GM12878 (cell line): ENCODE data around the gene SETD6. TPM values are rescaled to one million over a fixed set of nuclear protein-coding genes. Genes with fewer than 3 reads are reported as not detected.

Experiments
- ATAC-seq: fragments of 200-7000 bp; cut with Tn5 transposase; 3 replicates; pipeline ENCODE4 v1.9.1; 2020; ENCODE audit warnings: mild to moderate bottlenecking, moderate library complexity
- BruUV-seq: library from RNA; stranded (reverse); fragments of 400-500 nt; replicated peaks from 2 replicates; lab custom pipeline; 2021; lab: Mats Ljungman, UMichigan
- CTCF ChIA-PET: fragments of 300-600 bp; sonication (Branson Sonifier 250); formaldehyde crosslinking; extraction: SDS; loops from one replicate; lab custom pipeline; 2021; ENCODE audit warnings: inconsistent platforms; lab: Yijun Ruan, JAX
- POLR2A ChIA-PET: fragments of 350-600 bp; formaldehyde crosslinking; extraction: SDS; loops from one replicate; lab custom pipeline; 2021; ENCODE audit warnings: inconsistent platforms; lab: Charles Lee
- RAD21 ChIA-PET: fragments of 300-600 bp; sonication (Branson Sonifier 250); formaldehyde crosslinking; loops from one replicate; lab custom pipeline; 2023; ENCODE audit warnings: antibody characterized with exemption; ENCODE audit not compliant: unreplicated experiment; lab: Charles Lee
- SMC1A ChIA-PET: fragments of 300-600 bp; sonication (Branson Sonifier 250); formaldehyde crosslinking; loops from one replicate; lab custom pipeline; 2023; ENCODE audit not compliant: unreplicated experiment, uncharacterized antibody; lab: Charles Lee
- DNase-seq: peaks from one replicate; pipeline ENCODE4 v3.0.0-alpha.2; 2011; ENCODE audit warnings: low read depth, low spot score
- FAIRE-seq: peaks from 3 replicates; lab custom pipeline; 2011; peaks lifted over from hg19 to GRCh38; lab: Jason Lieb, UNC
- H2AFZ ChIP-seq: 2 replicates; pipeline ENCODE4 v1.6.0; 2011; ENCODE audit warnings: low read depth, low read length, control low read depth; ENCODE audit not compliant: control insufficient read depth
- H3K27ac ChIP-seq: 2 replicates; pipeline ENCODE4 v1.5.1; 2011; ENCODE audit warnings: control low read depth; ENCODE audit not compliant: control insufficient read depth, insufficient read depth
- H3K27me3 ChIP-seq, 2 experiments: replicated peaks in 1 of 2; 2 replicates each; pipeline versions ENCODE4 v1.6.0 to v1.6.1; 2011; ENCODE audit warnings: low read length in 1 of 2; ENCODE audit not compliant: control insufficient read depth in 2 of 2, insufficient read depth in 2 of 2
- H3K36me3 ChIP-seq, 2 experiments: 2 replicates each; pipeline ENCODE4 v1.5.1; 2011; ENCODE audit warnings: low read length in 1 of 2; ENCODE audit not compliant: control insufficient read depth in 2 of 2, insufficient read depth in 2 of 2
- H3K4me1 ChIP-seq: 2 replicates; pipeline ENCODE4 v1.6.1; 2011; ENCODE audit warnings: mild to moderate bottlenecking, low read length, moderate library complexity, mixed read lengths; ENCODE audit not compliant: control insufficient read depth, insufficient read depth
- H3K4me2 ChIP-seq: 2 replicates; pipeline ENCODE4 v1.6.0; 2011; ENCODE audit warnings: control low read depth; ENCODE audit not compliant: control insufficient read depth, insufficient read depth
- H3K4me3 ChIP-seq: fragments of 200-600 bp; sonication (generic); 2 replicates; pipeline ENCODE4 v1.5.1; 2016
- H3K79me2 ChIP-seq: 2 replicates; pipeline ENCODE4 v1.6.0; 2011; ENCODE audit warnings: low read length; ENCODE audit not compliant: control insufficient read depth, insufficient read depth
- H3K9ac ChIP-seq: 2 replicates; pipeline ENCODE4 v1.8.0; 2011; ENCODE audit warnings: low read length, control low read depth, mixed read lengths; ENCODE audit not compliant: control insufficient read depth, insufficient read depth
- H3K9me3 ChIP-seq: replicated peaks from 3 replicates; pipeline ENCODE4 v1.5.1; 2011; ENCODE audit warnings: mild to moderate bottlenecking, low read length; ENCODE audit not compliant: control insufficient read depth, insufficient read depth
- H4K20me1 ChIP-seq: 2 replicates; pipeline ENCODE4 v1.6.0; 2011; ENCODE audit not compliant: control insufficient read depth, insufficient read depth
- CBX5 ChIP-seq: sonication (generic); IDR thresholded peaks from 2 replicates; pipeline ENCODE4 v1.6.1; 2016; ENCODE audit warnings: low read depth, moderate library complexity, mild to moderate bottlenecking, inconsistent platforms
- EGR1 ChIP-seq, 2 experiments: IDR thresholded peaks; 1 replicate in 1 of 2; 2 replicates in 1 of 2; pipeline ENCODE4 v1.6.1; 2011 to 2012; ENCODE audit warnings: low read depth in 2 of 2, low read length in 2 of 2, borderline replicate concordance in 1 of 2, mild to moderate bottlenecking in 1 of 2, moderate library complexity in 1 of 2
- NFXL1 ChIP-seq: fragments of 450-650 bp; IDR thresholded peaks from 2 replicates; pipeline ENCODE4 v1.6.1; 2017; ENCODE audit warnings: antibody characterized with exemption, mild to moderate bottlenecking, borderline replicate concordance
- POLR2A ChIP-seq: IDR thresholded peaks from 2 replicates; pipeline ENCODE4 v1.6.1; 2011; ENCODE audit warnings: low read depth, mild to moderate bottlenecking, low read length
- WRNIP1 ChIP-seq: IDR thresholded peaks from 2 replicates; pipeline ENCODE4 v1.6.1; 2011; ENCODE audit warnings: low read depth, low read length, improper control_type of control experiment, borderline replicate concordance
- ZZZ3 ChIP-seq: IDR thresholded peaks from 2 replicates; pipeline ENCODE4 v1.6.1; 2011; ENCODE audit warnings: low read depth; ENCODE audit not compliant: control insufficient read depth, insufficient read length
- WGBS: methylation state at CpG from one replicate; pipeline ENCODE4 v1.1.6; 2016; ENCODE audit warnings: low lambda C conversion rate; ENCODE audit not compliant: insufficient replicate concordance, insufficient coverage; ENCODE audit errors: missing lambda C conversion rate; 5-methylcytosine and 5-hydroxymethylcytosine counted together
- in situ Hi-C: fragments of 300-500 bp; cut with MboI; formaldehyde crosslinking; loops from 9 replicates; pipeline ENCODE4 v1.14.3; 2018; ENCODE audit warnings: mixed read lengths
- intact Hi-C: fragments of 100-400 bp; cut with micrococcal nuclease; formaldehyde crosslinking; loops from one replicate; pipeline ENCODE4 v1.14.2; 2022; ENCODE audit not compliant: unreplicated experiment
- polyA plus RNA-seq, 11 experiments: library from polyadenylated mRNA; depleted of rRNA in 4 of 11; unstranded in 6 of 11; stranded (reverse) in 5 of 11; fragments of >200 nt; fragmentation: Nextera tagmentation in 4 of 11; fragmentation: Illumina TruSeq in 1 of 11; extraction: Ambion mirVana in 4 of 11; extraction: Trizol in 1 of 11; gene quantifications; 1 replicate in 1 of 11; 2 replicates in 10 of 11; pipeline versions ENCODE4 v1.2.1 to v1.2.3, GENCODE V29; 2011 to 2016; ENCODE audit warnings: inconsistent platforms in 2 of 11, missing spikeins in 2 of 11, low read depth in 1 of 11
- total RNA-seq, 4 experiments: library from RNA; depleted of rRNA in 3 of 4; stranded (reverse); fragments of >200 nt in 3 of 4; fragmentation: Illumina TruSeq in 1 of 4; extraction: Trizol in 1 of 4; gene quantifications; 2 replicates each; pipeline versions ENCODE4 v1.2.1 to v1.2.3, GENCODE V29; 2013 to 2021
- TF ChIP-seq, protein P1 (sequence below): IDR thresholded peaks from 2 replicates; pipeline ENCODE4 v1.6.1; 2012; ENCODE audit warnings: low read depth, low read length, improper control_type of control experiment
- TF ChIP-seq, protein P2 (sequence below): fragments of 450-650 bp; IDR thresholded peaks from 2 replicates; pipeline ENCODE4 v1.6.1; 2018; ENCODE audit warnings: borderline replicate concordance, mild to moderate bottlenecking; ENCODE audit not compliant: partially characterized antibody
- TF ChIP-seq, protein P3 (sequence below): IDR thresholded peaks from 2 replicates; pipeline ENCODE4 v1.6.1; 2011; ENCODE audit warnings: borderline replicate concordance, low read depth, mild to moderate bottlenecking, moderate library complexity, low read length; ENCODE audit not compliant: insufficient read depth, poor library complexity, severe bottlenecking
- TF ChIP-seq, protein P4 (sequence below): IDR thresholded peaks from 2 replicates; pipeline ENCODE4 v1.6.1; 2011; ENCODE audit warnings: borderline replicate concordance, low read depth, mild to moderate bottlenecking, moderate library complexity, mixed read lengths, low read length; ENCODE audit not compliant: insufficient read depth; ENCODE audit errors: extremely low read length

SETD6 gene
- total and polyA plus RNA-seq, 10 of the 15 experiments (the other 5 are each of a cell fraction or from before 2014, with no cell fraction given) = 8.2 to 23.8 (median 16.2) TPM

DNA sequence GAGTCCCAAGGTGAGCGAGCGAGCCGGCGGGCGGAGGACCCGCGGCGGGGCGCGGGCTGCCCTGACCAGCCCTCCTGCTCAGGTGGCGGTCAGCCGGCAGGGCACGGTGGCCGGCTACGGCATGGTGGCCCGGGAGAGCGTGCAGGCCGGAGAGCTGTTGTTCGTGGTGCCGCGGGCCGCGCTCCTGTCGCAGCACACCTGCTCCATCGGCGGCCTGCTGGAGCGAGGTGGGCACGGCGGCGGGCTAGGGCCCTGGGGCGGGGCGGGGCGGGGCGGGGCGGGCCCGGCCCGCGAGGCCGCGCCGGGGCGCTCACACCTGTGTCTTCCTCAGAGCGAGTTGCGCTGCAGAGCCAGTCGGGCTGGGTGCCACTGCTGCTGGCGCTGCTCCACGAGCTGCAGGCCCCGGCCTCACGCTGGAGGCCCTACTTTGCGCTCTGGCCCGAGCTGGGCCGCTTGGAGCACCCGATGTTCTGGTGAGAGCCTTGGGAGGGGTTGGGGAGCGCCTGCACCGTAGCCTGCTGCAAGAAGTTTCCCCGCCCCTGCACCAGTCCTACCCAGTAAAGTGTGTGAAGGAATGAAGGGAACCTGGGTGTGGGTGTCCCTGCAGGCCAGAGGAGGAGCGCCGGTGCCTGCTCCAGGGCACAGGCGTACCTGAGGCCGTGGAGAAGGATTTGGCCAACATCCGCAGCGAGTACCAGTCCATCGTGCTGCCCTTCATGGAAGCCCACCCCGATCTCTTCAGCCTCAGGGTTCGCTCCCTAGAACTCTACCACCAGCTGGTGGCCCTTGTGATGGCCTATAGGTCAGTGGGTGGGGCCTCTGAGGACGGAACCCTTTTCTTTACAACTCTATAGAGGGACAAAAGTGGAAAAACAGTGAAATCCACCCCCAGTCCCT lies 802 bp downstream of the SETD6 start:
- WGBS = 21% methylated on average over 45 of the region's 66 CpGs
- ATAC-seq (peak; percentile 69), DNase-seq (no peak), FAIRE-seq (no peak)
- intact Hi-C loops (no loop called here), in situ Hi-C loops (loop anchor here (25.0 kb wide), 1 partner anchor 221 kb away; the partner anchor contains the start of gene GOT2)
- RAD21 ChIA-PET = no interaction called here
- peak overlapping the region; percentile 93 for H3K4me3 ChIP-seq
- peak overlapping the region; percentile 87 for H3K4me2 ChIP-seq
- peaks cover 43% of the 10 kb centered on the region for H3K4me1 ChIP-seq
- H4K20me1 ChIP-seq = no peaks in the 10 kb centered on the region
- peak overlapping the region; percentile 73; the same call in 1 of the 2 replicates for H3K9ac ChIP-seq
- SMC1A ChIA-PET = no interaction called here
- H3K79me2 ChIP-seq = peaks cover 11% of the 10 kb centered on the region
- no peaks in the 10 kb centered on the region for H3K9me3 ChIP-seq
- TF ChIP-seq NFXL1 (no peak), CBX5 (no peak), POLR2A (peak; percentile 78), ZZZ3 (no peak), EGR1 (IDR thresholded peaks at IDR 0.05; ENCODE audit: borderline replicate concordance in 1 of 2, low read depth in 2 of 2, low read length in 2 of 2) (no peak), WRNIP1 (no peak)
- TF ChIP-seq, protein P1, sequence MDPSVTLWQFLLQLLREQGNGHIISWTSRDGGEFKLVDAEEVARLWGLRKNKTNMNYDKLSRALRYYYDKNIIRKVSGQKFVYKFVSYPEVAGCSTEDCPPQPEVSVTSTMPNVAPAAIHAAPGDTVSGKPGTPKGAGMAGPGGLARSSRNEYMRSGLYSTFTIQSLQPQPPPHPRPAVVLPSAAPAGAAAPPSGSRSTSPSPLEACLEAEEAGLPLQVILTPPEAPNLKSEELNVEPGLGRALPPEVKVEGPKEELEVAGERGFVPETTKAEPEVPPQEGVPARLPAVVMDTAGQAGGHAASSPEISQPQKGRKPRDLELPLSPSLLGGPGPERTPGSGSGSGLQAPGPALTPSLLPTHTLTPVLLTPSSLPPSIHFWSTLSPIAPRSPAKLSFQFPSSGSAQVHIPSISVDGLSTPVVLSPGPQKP = no peak
- TF ChIP-seq, protein P2, sequence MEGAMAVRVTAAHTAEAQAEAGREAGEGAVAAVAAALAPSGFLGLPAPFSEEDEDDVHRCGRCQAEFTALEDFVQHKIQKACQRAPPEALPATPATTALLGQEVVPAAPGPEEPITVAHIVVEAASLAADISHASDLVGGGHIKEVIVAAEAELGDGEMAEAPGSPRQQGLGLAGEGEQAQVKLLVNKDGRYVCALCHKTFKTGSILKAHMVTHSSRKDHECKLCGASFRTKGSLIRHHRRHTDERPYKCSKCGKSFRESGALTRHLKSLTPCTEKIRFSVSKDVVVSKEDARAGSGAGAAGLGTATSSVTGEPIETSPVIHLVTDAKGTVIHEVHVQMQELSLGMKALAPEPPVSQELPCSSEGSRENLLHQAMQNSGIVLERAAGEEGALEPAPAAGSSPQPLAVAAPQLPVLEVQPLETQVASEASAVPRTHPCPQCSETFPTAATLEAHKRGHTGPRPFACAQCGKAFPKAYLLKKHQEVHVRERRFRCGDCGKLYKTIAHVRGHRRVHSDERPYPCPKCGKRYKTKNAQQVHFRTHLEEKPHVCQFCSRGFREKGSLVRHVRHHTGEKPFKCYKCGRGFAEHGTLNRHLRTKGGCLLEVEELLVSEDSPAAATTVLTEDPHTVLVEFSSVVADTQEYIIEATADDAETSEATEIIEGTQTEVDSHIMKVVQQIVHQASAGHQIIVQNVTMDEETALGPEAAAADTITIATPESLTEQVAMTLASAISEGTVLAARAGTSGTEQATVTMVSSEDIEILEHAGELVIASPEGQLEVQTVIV = no peak
- TF ChIP-seq, protein P3, sequence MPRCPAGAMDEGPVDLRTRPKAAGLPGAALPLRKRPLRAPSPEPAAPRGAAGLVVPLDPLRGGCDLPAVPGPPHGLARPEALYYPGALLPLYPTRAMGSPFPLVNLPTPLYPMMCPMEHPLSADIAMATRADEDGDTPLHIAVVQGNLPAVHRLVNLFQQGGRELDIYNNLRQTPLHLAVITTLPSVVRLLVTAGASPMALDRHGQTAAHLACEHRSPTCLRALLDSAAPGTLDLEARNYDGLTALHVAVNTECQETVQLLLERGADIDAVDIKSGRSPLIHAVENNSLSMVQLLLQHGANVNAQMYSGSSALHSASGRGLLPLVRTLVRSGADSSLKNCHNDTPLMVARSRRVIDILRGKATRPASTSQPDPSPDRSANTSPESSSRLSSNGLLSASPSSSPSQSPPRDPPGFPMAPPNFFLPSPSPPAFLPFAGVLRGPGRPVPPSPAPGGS = peak; percentile 85
- TF ChIP-seq, protein P4, sequence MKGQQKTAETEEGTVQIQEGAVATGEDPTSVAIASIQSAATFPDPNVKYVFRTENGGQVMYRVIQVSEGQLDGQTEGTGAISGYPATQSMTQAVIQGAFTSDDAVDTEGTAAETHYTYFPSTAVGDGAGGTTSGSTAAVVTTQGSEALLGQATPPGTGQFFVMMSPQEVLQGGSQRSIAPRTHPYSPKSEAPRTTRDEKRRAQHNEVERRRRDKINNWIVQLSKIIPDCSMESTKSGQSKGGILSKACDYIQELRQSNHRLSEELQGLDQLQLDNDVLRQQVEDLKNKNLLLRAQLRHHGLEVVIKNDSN = no peak
- peak overlapping the region; percentile 54; the same call in 1 of the 2 replicates for H3K27ac ChIP-seq
- H2AFZ ChIP-seq = peak overlapping the region; percentile 76
- BruUV-seq = no TSS peak
- peaks cover 12 to 17% of the 10 kb centered on the region in 2 experiments for H3K36me3 ChIP-seq
- POLR2A ChIA-PET = no interaction called here
- CTCF ChIA-PET = interaction anchor here (1.2 kb wide), 1 partner anchor 215 kb away, joined by 3 read pairs; no protein-coding TSS in a partner anchor
- H3K27me3 ChIP-seq = no peaks in the 10 kb centered on the region
